Loucy (cell line): ENCODE data around the gene ATP10A.

Source experiments
- H2AFZ ChIP-seq: fragments of 200-600 bp; sonication (generic); 2 replicates; pipeline ENCODE4 v1.6.0; 2016; ENCODE audit warnings: antibody characterized with exemption, mild to moderate bottlenecking, low read length, moderate library complexity
- H3F3A ChIP-seq: fragments of 200-600 bp; 2 replicates; pipeline ENCODE4 v1.6.0; 2016; ENCODE audit warnings: antibody characterized with exemption, low read depth, mild to moderate bottlenecking
- H3K27me3 ChIP-seq: fragments of 200-600 bp; sonication (generic); 2 replicates; pipeline ENCODE4 v1.6.1; 2014; ENCODE audit warnings: low read length, mild to moderate bottlenecking; ENCODE audit not compliant: insufficient read depth, poor library complexity, severe bottlenecking
- H3K36me3 ChIP-seq: fragments of 200-600 bp; sonication (generic); 2 replicates; pipeline ENCODE4 v1.6.1; 2016; ENCODE audit warnings: low read length; ENCODE audit not compliant: insufficient read depth
- H3K4me1 ChIP-seq: fragments of 200-600 bp; sonication (generic); 2 replicates; pipeline ENCODE4 v1.5.1; 2014; ENCODE audit warnings: low read length, mild to moderate bottlenecking; ENCODE audit not compliant: insufficient read depth, poor library complexity, severe bottlenecking
- H3K4me2 ChIP-seq: fragments of 200-600 bp; sonication (generic); 2 replicates; pipeline ENCODE4 v1.6.0; 2014; ENCODE audit warnings: antibody characterized with exemption, low read length, low read depth, mild to moderate bottlenecking; ENCODE audit not compliant: poor library complexity, severe bottlenecking
- H3K4me3 ChIP-seq: fragments of 200-600 bp; sonication (generic); 2 replicates; pipeline ENCODE4 v1.5.1; 2014; ENCODE audit warnings: low read length, mild to moderate bottlenecking, mixed read lengths; ENCODE audit not compliant: poor library complexity, severe bottlenecking
- H3K79me2 ChIP-seq: fragments of 200-600 bp; sonication (generic); 2 replicates; pipeline ENCODE4 v1.6.1; 2014; ENCODE audit warnings: low read length; ENCODE audit not compliant: insufficient read depth
- H3K9ac ChIP-seq: fragments of 200-600 bp; sonication (generic); 2 replicates; pipeline ENCODE4 v1.6.0; 2014; ENCODE audit warnings: mild to moderate bottlenecking, low read depth, low read length, moderate library complexity; ENCODE audit not compliant: poor library complexity, severe bottlenecking
- H3K9me2 ChIP-seq: fragments of 200-600 bp; sonication (generic); replicated peaks from 2 replicates; pipeline ENCODE4 v1.6.1; 2016; ENCODE audit warnings: low read depth, low read length, mixed read lengths
- H3K9me3 ChIP-seq: fragments of 200-600 bp; sonication (generic); 2 replicates; pipeline ENCODE4 v1.6.1; 2014; ENCODE audit warnings: mild to moderate bottlenecking, antibody characterized with exemption, low read length, low read depth; ENCODE audit not compliant: insufficient read depth
- H4K20me1 ChIP-seq: fragments of 200-600 bp; sonication (generic); 2 replicates; pipeline ENCODE4 v1.6.0; 2014; ENCODE audit warnings: antibody characterized with exemption, low read length, mild to moderate bottlenecking; ENCODE audit not compliant: insufficient read depth, poor library complexity, severe bottlenecking
- EZH2phosphoT487 ChIP-seq: fragments of 200-600 bp; IDR thresholded peaks from 2 replicates; pipeline ENCODE4 v1.6.1; 2018; ENCODE audit warnings: antibody characterized with exemption, mild to moderate bottlenecking, moderate library complexity, borderline replicate concordance
- TF ChIP-seq, protein P1 (sequence below): fragments of 200-600 bp; sonication (generic); conservative IDR thresholded peaks from 2 replicates; pipeline ENCODE4 v1.5.1; 2014; ENCODE audit warnings: mild to moderate bottlenecking, antibody characterized with exemption, low read length

ATP10A gene

DNA sequence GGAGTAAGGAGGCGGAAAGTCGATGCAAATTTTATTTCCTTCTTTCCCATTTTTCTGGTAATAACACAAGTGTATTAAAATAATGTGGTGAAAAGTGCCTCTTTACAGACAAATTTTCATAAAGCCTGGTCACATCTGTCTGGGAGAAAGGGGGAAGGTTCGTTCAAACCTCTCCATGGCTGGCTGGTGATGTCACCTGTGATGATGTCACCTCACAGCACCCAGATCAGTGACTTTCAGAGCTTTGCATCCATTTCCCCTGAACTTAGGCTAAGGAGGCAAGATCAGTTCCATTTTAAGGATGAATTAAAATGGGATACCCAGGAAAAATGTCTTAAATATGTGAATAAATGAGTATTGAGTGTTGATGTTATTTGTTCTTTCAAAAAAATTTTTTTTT, 34.1 kb downstream of the ATP10A start:
- no peaks in the 10 kb centered on the region for H3K36me3 ChIP-seq
- no peaks in the 10 kb centered on the region for H3F3A ChIP-seq
- H3K27me3 ChIP-seq: no peaks in the 10 kb centered on the region
- no peak overlapping the region for H3K9ac ChIP-seq
- H2AFZ ChIP-seq: no peak overlapping the region
- TF ChIP-seq, protein P1, sequence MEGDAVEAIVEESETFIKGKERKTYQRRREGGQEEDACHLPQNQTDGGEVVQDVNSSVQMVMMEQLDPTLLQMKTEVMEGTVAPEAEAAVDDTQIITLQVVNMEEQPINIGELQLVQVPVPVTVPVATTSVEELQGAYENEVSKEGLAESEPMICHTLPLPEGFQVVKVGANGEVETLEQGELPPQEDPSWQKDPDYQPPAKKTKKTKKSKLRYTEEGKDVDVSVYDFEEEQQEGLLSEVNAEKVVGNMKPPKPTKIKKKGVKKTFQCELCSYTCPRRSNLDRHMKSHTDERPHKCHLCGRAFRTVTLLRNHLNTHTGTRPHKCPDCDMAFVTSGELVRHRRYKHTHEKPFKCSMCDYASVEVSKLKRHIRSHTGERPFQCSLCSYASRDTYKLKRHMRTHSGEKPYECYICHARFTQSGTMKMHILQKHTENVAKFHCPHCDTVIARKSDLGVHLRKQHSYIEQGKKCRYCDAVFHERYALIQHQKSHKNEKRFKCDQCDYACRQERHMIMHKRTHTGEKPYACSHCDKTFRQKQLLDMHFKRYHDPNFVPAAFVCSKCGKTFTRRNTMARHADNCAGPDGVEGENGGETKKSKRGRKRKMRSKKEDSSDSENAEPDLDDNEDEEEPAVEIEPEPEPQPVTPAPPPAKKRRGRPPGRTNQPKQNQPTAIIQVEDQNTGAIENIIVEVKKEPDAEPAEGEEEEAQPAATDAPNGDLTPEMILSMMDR: no peak
- no peak for TF ChIP-seq EZH2phosphoT487
- no peaks in the 10 kb centered on the region for H3K9me2 ChIP-seq
- no peaks in the 10 kb centered on the region for H3K79me2 ChIP-seq
- H3K4me3 ChIP-seq: no peak overlapping the region
- H3K4me2 ChIP-seq: no peak overlapping the region
- H3K9me3 ChIP-seq: peaks cover 3% of the 10 kb centered on the region; the same call in 1 of the 2 replicates
- no peaks in the 10 kb centered on the region for H4K20me1 ChIP-seq
- no peaks in the 10 kb centered on the region for H3K4me1 ChIP-seq

DNA sequence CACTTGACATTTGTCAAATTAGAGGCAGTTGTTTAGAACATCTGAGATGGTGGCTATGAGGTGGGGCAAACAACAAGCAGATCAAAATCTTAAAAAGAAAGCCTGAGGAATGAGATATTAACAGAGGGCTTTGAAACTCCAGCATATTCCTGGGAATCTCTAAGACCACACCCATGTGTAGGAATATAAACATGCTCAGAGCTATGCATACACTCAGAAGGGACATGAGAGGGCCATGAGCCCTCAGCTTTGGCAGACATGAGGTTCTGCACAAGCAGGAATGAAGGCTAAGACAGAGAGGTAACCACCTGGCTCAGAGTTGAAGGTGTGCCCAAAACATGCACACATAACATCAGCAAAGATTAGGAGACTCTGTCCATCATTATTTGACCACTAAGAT, 37.9 kb downstream of the ATP10A start:
- Histone ChIP-seq H4K20me1 (no peaks in the 10 kb centered on the region), H3K4me2 (no peak overlapping the region), H2AFZ (no peak overlapping the region), H3K9ac (no peak overlapping the region), H3K9me2 (no peaks in the 10 kb centered on the region), H3K27me3 (no peaks in the 10 kb centered on the region), H3K36me3 (no peaks in the 10 kb centered on the region), H3K4me3 (no peak overlapping the region), H3K4me1 (no peaks in the 10 kb centered on the region), H3K9me3 (no peaks in the 10 kb centered on the region; the same call in 1 of the 2 replicates), H3F3A (no peaks in the 10 kb centered on the region), H3K79me2 (no peaks in the 10 kb centered on the region)
- no peak for TF ChIP-seq EZH2phosphoT487
- TF ChIP-seq, protein P1: no peak

DNA sequence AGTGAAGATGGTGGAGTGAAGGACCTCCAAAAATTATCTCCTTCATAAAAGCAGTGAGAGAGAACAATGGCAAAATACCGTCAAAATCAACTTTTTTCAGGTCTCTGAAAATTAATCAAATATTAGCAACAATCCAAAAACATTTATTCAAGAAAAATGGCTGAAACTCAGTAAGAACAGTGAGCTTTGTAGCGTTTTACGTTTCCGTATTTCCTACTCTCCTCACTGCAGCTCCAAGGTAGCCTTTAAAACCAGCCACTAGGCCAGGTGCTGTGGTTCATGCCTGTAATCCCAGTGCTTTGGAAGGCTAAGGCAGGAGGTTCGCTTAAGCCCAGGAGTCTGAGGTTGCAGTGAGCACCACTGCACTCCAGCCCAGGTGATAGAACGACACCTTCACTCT, 38.5 kb downstream of the ATP10A start:
- no peak overlapping the region for H2AFZ ChIP-seq
- H3K4me2 ChIP-seq: no peak overlapping the region
- H3K4me3 ChIP-seq: no peak overlapping the region
- no peak for TF ChIP-seq EZH2phosphoT487
- TF ChIP-seq, protein P1: no peak
- no peak overlapping the region for H3K9ac ChIP-seq
- no peaks in the 10 kb centered on the region for H3K79me2 ChIP-seq
- no peaks in the 10 kb centered on the region for H3F3A ChIP-seq
- H3K36me3 ChIP-seq: no peaks in the 10 kb centered on the region
- H4K20me1 ChIP-seq: no peaks in the 10 kb centered on the region
- H3K27me3 ChIP-seq: no peaks in the 10 kb centered on the region
- no peaks in the 10 kb centered on the region; the same call in 1 of the 2 replicates for H3K9me3 ChIP-seq
- no peaks in the 10 kb centered on the region for H3K4me1 ChIP-seq
- H3K9me2 ChIP-seq: no peaks in the 10 kb centered on the region
